Measurements from ENCODE around the gene TMEM272. TPM values are rescaled to one million over a fixed set of nuclear protein-coding genes. Genes with fewer than 3 reads are reported as not detected.

Gene TMEM272
- polyA plus RNA-seq, 4 donors, result 0.20 to 0.66 (median 0.63) TPM; not detected in 1

DNA sequence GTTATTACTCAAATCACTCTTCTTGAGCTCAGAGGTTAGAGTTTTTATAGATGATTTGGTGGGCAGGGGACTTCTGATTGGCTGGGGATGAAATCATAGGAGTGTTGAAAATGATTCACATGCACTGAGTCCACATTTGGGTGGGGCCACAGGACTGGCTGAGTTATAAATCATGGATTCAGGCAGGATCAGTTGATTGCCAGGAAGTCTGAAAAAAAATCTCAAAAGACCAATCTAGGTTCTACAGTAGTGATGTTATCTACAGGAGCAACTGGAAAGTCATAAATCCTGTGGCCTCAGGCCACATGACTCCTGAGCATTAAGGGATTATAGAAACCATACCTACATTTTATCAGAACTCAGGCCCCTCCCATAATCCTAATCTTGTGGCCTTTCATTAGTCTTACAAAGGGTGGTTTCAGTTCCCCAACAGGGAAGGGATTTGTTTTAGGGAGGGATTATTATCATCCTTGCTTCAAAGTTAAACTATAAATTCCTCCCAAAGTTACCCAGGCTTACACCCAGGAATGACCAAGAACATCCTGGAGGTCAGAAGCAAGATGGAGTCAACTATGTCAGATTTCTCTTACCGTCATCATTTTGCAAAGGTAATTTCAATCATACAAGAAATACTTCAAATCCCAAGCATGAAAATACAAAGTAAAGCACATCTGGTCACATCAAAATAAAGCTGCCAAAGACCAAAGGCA lies 11.2 kb upstream of the TMEM272 start:
- no peak for DNase-seq (ENCODE audit: low read depth in 4 of 4, low spot score in 2 of 4)

GRCh38 chr13:51849145-51850101 lies 4.4 kb upstream of the TMEM272 start:
- no peak for DNase-seq (ENCODE audit: low read depth in 4 of 4, low spot score in 2 of 4)

GRCh38 chr13:51848674-51849073 lies 3.7 kb upstream of the TMEM272 start:
- no peak for DNase-seq (ENCODE audit: low read depth in 4 of 4, low spot score in 2 of 4)

- no peak for DNase-seq (ENCODE audit: low read depth in 4 of 4, low spot score in 2 of 4)
These were observed 1.8 kb upstream of the TMEM272 start for GRCh38 chr13:51846756-51847155.

DNA sequence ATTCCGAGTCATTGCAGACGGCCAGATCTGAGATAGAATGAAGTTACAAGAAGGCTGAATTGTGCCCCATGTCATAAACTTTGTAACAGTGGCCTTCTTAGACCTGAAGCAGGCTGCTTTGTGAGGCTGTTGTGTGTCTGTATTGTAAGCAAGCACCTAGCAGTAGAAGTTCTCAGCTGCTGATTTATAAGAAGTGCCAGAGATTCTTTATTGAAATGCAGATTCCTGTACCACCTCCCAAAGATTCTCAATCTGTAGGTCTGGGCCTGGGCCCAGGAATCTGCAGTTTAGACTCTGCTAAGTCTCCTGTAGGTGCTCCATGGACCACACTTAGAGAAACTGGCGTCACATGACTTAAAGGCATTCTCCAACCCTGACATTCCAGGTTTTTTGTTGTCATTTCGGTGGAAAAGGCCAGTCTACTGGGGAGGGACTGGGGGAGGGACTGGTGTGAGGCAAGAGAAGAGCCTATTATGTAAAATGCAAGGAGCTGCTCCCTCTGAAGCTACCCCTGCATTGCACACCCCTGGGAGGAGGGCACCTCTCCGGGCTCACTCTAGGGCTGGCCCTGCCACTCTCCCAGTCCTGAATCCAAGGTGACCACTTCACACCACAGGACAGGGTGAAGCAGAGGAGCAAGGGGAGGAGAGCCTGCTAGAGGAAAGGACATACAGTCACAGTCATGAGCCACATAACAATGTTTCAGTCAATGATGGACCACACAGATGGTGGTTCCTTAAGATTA lies 769 bp upstream of the TMEM272 start:
- DNase-seq (ENCODE audit: low read depth in 4 of 4, low spot score in 2 of 4), result no peak

DNA sequence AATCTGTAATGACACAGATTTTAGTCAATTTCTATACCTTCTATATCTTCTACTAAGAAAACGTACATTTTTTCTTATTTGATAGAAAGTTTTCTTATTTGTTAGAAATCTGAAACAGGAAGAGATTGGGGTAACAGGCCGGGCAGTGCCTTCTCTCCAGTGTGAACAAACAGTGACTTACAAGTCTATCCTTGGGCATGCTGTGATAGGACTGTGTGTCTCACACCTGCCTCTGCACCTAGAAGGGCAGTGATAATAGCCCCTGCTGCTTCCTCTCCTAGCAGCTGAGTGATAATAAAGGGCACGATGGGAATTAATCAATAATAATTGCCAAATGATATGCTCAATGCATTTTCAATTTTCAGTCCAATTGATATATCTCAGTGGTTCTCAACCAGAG lies 1.4 kb downstream of the TMEM272 start:
- no peak for DNase-seq (ENCODE audit: low read depth in 4 of 4, low spot score in 2 of 4)

DNA sequence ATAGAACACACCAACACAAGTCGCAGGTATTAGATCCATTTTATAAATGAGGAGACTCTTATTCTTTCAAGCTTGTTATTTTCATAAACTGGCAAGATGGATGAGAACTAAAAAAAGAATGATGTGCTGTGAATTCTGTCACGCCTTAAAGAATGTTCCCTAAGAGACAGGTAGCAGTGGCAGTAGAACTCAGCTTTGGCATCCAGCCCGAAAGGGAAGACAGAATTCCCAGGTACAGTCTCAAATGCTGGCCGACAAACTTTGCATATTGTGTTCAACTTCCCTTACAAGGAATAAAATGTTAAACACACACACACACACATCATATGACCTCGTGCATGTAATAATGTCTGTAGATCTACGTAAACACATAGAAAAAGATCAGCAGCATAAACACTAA lies 3.2 kb downstream of the TMEM272 start:
- DNase-seq (ENCODE audit: low read depth in 4 of 4, low spot score in 2 of 4), result no peak

- no peak for DNase-seq (ENCODE audit: low read depth in 4 of 4, low spot score in 2 of 4)
These were observed 4.1 kb downstream of the TMEM272 start for GRCh38 chr13:51840917-51841316.

DNA sequence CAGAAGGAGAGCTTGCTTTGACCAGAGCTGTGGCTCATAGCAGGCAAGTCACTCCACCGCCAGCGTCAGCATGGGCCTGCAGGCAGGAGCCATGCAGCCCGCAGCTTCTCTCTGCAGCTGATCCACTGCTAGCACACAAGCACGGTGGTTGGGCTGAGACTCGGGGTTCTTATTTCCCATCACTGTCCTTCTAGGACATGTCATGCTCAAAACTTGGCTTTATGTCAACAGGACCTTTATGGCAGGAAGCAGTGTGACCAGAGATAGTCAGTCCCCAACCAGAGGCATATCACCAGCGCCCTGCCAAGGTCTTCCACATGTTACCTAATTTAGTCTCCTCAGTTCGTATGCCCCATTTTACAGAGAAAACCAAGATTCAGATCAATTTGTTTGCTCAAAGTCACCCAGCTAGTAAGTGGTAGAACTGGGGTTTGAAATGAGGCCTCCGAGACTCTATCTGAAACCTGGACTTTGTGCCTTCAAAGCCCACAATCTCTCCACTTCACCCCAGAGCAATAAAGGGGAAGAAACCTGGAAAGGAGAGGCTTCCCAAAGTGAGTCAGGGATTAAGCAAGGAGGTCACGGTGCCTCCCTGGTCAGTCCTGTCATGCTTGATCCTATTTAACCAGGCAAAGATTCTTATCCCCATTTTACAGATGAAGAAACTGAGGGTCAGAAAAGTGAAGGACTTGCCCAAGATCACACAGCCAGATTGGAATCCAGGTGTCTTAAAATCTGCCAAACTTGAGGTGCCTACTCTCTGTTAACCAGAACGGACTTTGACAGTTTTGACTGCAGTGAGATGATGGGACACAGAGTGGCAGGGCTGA lies 5.1 kb downstream of the TMEM272 start:
- DNase-seq (ENCODE audit: low read depth in 4 of 4, low spot score in 2 of 4), result no peak

DNA sequence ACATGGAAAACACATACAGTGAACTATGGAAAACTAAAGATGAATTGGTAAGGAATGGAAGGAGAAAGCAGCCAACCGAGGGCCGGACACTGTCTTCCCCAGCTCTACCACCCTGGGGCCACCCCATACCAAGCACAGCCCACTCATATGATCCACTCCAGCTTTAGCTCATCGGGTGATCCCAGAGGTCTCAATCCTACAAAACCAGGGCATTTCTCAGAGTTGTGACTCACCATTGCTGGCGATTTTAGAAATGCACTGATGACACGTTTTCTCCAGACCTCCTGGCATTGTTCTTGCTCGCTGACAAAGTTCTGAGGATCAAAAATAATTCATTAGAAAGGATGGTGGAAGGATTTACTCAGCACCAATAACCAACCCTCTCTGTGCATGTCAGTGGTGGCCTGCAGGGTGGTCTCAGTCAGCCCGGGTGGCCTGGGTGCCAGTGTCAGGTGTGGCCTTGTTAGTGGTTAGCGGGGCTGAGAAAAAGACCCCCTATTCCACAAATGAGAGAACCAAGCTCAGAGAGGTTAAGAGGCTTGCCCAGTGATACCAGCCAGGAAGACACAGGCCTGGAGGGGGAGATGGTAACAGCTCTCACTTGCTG lies 6.6 kb downstream of the TMEM272 start:
- DNase-seq (ENCODE audit: low read depth in 4 of 4, low spot score in 2 of 4), result no peak

DNA sequence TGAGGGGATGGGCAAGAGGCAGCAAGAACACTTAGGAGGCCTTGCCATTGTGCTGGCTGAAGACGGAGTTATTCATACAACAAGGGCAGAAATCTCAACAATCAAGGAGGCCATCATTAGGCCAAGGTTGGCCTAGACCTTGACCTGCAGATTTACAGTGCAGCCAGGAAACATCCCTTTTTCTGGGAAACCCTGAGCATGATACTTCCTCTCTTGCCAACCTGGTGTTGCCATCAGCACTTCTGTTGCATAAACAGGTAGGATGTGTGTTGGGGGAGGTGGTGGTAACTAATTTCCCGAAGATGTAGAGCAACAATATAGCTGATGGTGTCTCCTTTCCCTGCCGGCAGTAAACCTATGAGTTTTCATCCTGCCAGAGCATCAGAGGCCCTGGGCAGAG lies 8.0 kb downstream of the TMEM272 start:
- DNase-seq (ENCODE audit: low read depth in 4 of 4, low spot score in 2 of 4), result no peak

GRCh38 chr13:51834581-51835171 lies 10.3 kb downstream of the TMEM272 start:
- no peak for DNase-seq (ENCODE audit: low read depth in 4 of 4, low spot score in 2 of 4)

GRCh38 chr13:51833980-51834379 lies 11.0 kb downstream of the TMEM272 start:
- DNase-seq (ENCODE audit: low read depth in 4 of 4, low spot score in 2 of 4), result no peak

DNA sequence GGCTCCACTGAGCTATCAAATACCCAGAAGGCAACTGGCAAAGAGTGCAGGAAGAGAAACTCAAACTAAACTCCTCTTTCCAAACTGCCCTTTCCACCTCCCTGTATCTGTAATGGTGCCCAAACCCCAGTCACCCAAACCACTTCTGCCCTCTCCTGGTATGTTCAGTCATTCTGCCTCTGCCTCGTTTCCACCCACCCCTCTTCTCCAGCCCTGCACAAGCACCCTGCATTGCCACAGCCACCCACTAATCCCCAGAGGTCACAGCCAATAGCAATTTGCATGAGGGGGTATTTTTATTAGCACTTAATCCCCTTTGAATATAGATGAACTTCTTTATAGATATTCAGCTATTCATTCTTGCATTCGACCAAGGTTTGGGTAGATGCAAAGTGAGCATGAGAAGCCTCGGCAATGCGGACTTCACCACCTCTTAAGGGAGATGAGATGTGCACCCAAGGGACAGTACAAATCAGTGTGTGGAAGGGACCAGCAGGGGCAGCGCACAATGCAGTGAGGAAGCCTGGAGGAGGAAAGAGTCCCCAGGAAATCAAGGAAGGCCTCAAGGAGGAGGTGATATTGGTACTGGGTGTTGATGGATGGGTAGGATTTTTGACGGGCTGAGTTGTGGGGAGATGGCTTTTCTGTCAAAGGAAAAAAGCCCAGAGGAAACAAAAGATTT lies 12.4 kb downstream of the TMEM272 start:
- no peak for DNase-seq (ENCODE audit: low read depth in 4 of 4, low spot score in 2 of 4)

DNA sequence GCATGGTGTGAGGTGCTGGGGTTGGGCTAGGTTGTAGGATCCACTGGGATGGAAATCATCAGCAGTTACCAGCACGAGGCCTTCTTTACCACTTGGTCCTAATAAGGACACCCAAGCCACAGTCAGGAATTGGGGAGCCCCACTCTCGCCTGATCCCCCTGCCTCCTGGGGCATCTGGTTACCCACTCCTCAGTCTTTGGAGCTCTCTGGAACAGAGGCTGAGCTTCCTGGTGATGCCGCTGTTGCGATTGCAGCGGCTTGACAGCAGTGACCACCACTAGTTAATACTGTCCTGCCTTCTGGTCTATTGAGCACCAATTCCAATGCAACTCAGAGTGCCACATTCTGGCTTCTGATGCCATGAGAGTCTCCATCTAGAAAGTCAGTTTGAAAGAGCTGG lies 13.5 kb downstream of the TMEM272 start:
- DNase-seq (ENCODE audit: low read depth in 4 of 4, low spot score in 2 of 4), result no peak

GRCh38 chr13:51829568-51829899 lies 15.4 kb downstream of the TMEM272 start:
- DNase-seq (ENCODE audit: low read depth in 4 of 4, low spot score in 2 of 4), result no peak

DNA sequence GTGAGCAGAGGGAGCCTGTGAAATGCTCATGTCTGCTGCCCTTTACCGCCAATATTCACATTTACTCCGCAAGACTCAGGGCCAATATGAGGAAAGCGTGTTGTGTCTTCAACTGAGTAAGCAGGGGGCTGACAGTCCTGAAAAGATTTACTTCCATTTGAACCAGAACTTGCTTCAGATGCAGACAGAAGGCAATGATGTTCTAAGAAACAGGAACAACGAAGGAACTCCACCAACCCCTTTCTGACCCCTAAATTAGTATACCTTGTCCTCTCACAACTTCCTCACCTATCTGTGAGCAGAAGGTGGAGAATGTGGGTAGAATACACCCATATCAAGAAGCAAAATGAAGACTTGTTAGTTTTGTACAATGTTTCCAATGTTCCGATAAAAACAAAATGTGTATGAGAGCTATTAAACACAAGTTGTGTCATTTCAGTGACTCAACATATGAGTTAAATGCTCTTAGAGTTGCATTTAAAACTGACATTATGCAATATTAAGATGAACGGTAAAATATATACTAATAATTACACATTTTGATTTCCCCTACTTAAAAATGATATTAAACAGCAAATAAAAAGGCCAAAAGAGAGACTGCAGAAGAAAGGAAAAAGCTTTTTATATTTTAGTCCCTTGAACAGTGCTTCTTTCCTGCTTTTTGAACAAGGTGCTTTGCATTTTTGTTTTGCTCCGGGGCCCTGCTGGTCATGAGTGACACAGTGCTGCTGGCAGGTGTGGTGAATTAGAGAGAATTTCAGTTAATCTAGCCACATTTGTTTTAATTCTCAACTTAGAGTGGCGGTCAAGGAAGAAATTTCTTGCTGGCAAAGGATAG lies 16.0 kb downstream of the TMEM272 start:
- DNase-seq (ENCODE audit: low read depth in 4 of 4, low spot score in 2 of 4), result no peak

DNA sequence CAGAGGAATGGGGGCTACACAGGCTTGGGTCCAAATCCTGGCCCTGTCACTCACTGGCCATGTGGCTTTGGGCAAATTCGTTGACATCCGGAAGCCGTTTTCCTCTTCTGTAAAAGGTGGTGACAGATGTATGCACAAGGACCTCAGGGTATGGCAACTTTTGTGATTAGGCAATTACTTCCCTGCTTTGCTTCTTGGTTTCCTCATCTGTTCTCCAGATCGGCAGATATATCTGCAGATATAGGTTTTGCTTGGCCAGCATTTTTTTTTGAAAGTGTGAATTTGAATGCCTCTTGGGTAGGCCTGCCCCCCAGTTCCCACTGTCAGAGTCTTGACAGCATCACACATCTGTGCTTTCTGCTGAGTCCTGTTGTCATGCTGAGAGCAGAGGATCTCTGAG lies 17.7 kb downstream of the TMEM272 start:
- DNase-seq (ENCODE audit: low read depth in 4 of 4, low spot score in 2 of 4), result no peak

Measured in left renal cortex interstitium (tissue), 4 donors.